Fibroblast of lung (primary cell): ENCODE results near the gene GRK1. TPM values are rescaled to one million over a fixed set of nuclear protein-coding genes. Genes with fewer than 3 reads are reported as not detected.

Source experiments
- DNase-seq, 2 donors: peaks; one replicate each; pipeline versions ENCODE4 v3.0.0 to v3.0.0-alpha.2; 2010; ENCODE audit warnings: low read depth in 2 of 2
- H2AFZ ChIP-seq: 2 replicates; pipeline ENCODE4 v1.5.1; 2012; ENCODE audit warnings: low read length, control low read depth, inconsistent platforms
- H3K27ac ChIP-seq: 2 replicates; pipeline ENCODE4 v1.5.1; 2011; ENCODE audit warnings: low read length, control low read depth; ENCODE audit not compliant: insufficient read depth
- H3K27me3 ChIP-seq: 2 replicates; pipeline ENCODE4 v1.5.1; 2011; ENCODE audit warnings: mild to moderate bottlenecking, low read length; ENCODE audit not compliant: control insufficient read depth, insufficient read depth
- H3K36me3 ChIP-seq: 2 replicates; pipeline ENCODE4 v1.5.1; 2011; ENCODE audit warnings: low read length; ENCODE audit not compliant: control insufficient read depth, insufficient read depth
- H3K4me1 ChIP-seq: 2 replicates; pipeline ENCODE4 v1.5.1; 2011; ENCODE audit warnings: low read length; ENCODE audit not compliant: control insufficient read depth, insufficient read depth; ENCODE audit errors: extremely low read depth
- H3K4me2 ChIP-seq: 2 replicates; pipeline ENCODE4 v1.5.1; 2011; ENCODE audit warnings: low read length, control low read depth; ENCODE audit not compliant: insufficient read depth; ENCODE audit errors: extremely low read depth
- H3K4me3 ChIP-seq, 4 experiments: fragments of 200-600 bp in 1 of 4; sonication (generic) in 1 of 4; replicated peaks in 1 of 4; 2 replicates each; pipeline ENCODE4 v1.5.1; 2011 to 2016; ENCODE audit warnings: low read length in 4 of 4, low read depth in 3 of 4, mild to moderate bottlenecking in 3 of 4, control low read depth in 2 of 4, inconsistent platforms in 1 of 4, mixed read lengths in 1 of 4; ENCODE audit not compliant: insufficient read depth in 1 of 4; ENCODE audit errors: control extremely low read depth in 1 of 4
- H3K79me2 ChIP-seq: 2 replicates; pipeline ENCODE4 v1.5.1; 2012; ENCODE audit warnings: mild to moderate bottlenecking, low read length, inconsistent platforms; ENCODE audit not compliant: control insufficient read depth, insufficient read depth
- H3K9ac ChIP-seq: 2 replicates; pipeline ENCODE4 v1.5.1; 2011; ENCODE audit warnings: mild to moderate bottlenecking, low read length, control low read depth; ENCODE audit not compliant: insufficient read depth
- H3K9me3 ChIP-seq: 2 replicates; pipeline ENCODE4 v1.5.1; 2012; ENCODE audit warnings: low read depth, low read length; ENCODE audit not compliant: control insufficient read depth, insufficient read depth
- H4K20me1 ChIP-seq: 2 replicates; pipeline ENCODE4 v1.5.1; 2011; ENCODE audit warnings: low read length; ENCODE audit not compliant: control insufficient read depth, insufficient read depth; ENCODE audit errors: extremely low read depth
- EZH2 ChIP-seq: IDR thresholded peaks from 2 replicates; pipeline ENCODE4 v1.5.1; 2012; ENCODE audit warnings: low read length, control low read depth, mild to moderate bottlenecking; ENCODE audit errors: missing control alignments
- polyA plus RNA-seq, 2 donors: library from polyadenylated mRNA; depleted of rRNA in 1 of 2; stranded (reverse) in 1 of 2; unstranded in 1 of 2; fragments of >200 nt; gene quantifications; 2 replicates each; pipeline ENCODE4 v1.2.1, GENCODE V29; 2011 to 2012; ENCODE audit warnings: missing spikeins in 1 of 2
- total RNA-seq: library from RNA; depleted of rRNA; stranded (reverse); fragments of >200 nt; gene quantifications from 2 replicates; pipeline ENCODE4 v1.2.1, GENCODE V29; 2014
- TF ChIP-seq, protein P1 (sequence below), 2 donors: IDR thresholded peaks in 1 of 2; conservative IDR thresholded peaks in 1 of 2; 1 replicate in 1 of 2; 2 replicates in 1 of 2; pipeline ENCODE4 v1.5.1; 2011 to 2012; ENCODE audit warnings: low read length in 2 of 2, control low read depth in 1 of 2, inconsistent platforms in 1 of 2, low read depth in 1 of 2, mild to moderate bottlenecking in 1 of 2

Gene GRK1
- total and polyA plus RNA-seq, 2 donors (not counting 1 experiment from before 2014, with no cell fraction given) = 0.17 TPM; not detected in 1

DNA sequence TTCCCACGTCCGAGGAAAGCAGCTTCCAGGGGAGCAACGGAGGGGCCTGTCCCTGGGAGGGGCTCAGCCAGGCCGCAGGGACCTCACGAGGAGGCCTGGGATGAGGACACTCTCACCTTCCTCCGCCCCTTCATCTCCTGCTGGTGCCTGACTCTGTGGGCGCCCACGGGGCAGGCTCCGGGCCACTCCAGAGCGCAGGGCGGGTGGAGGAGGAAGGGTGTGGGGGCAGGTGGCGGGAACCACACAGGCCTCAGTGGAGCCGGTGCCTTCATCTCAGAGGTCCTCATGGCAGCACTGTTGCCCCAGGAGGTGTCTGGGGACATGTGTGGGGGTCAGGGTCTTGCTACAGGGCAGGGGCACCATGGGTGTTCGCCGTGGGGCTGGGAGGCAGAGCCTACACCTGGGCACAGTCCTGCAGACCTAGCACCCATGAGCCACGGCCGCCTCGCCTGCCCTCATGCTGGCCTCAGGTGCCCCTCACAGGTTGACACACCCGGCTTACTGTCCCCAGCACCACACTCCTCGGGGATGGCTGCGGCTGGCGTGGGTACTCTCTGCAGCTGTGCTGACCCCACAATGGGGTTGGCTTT, 81.9 kb downstream of the GRK1 start:
- H2AFZ ChIP-seq = no peak overlapping the region
- no peak overlapping the region for H3K4me2 ChIP-seq
- no peaks in the 10 kb centered on the region for H3K4me1 ChIP-seq
- H3K4me3 ChIP-seq = no peak overlapping the region
- H3K9me3 ChIP-seq = peaks cover 2% of the 10 kb centered on the region
- no peak overlapping the region for H3K9ac ChIP-seq
- DNase-seq = no peak
- TF ChIP-seq, protein P1, sequence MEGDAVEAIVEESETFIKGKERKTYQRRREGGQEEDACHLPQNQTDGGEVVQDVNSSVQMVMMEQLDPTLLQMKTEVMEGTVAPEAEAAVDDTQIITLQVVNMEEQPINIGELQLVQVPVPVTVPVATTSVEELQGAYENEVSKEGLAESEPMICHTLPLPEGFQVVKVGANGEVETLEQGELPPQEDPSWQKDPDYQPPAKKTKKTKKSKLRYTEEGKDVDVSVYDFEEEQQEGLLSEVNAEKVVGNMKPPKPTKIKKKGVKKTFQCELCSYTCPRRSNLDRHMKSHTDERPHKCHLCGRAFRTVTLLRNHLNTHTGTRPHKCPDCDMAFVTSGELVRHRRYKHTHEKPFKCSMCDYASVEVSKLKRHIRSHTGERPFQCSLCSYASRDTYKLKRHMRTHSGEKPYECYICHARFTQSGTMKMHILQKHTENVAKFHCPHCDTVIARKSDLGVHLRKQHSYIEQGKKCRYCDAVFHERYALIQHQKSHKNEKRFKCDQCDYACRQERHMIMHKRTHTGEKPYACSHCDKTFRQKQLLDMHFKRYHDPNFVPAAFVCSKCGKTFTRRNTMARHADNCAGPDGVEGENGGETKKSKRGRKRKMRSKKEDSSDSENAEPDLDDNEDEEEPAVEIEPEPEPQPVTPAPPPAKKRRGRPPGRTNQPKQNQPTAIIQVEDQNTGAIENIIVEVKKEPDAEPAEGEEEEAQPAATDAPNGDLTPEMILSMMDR (conservative IDR thresholded peaks at IDR 0.05 in 1 of 2, IDR thresholded peaks at IDR 0.05 in 1 of 2; ENCODE audit: low read depth in 1 of 2, low read length in 2 of 2) = no peak
- no peak for TF ChIP-seq EZH2
- no peaks in the 10 kb centered on the region for H4K20me1 ChIP-seq
- no peaks in the 10 kb centered on the region for H3K79me2 ChIP-seq
- H3K27ac ChIP-seq = no peak overlapping the region
- no peaks in the 10 kb centered on the region for H3K27me3 ChIP-seq
- no peaks in the 10 kb centered on the region for H3K36me3 ChIP-seq

DNA sequence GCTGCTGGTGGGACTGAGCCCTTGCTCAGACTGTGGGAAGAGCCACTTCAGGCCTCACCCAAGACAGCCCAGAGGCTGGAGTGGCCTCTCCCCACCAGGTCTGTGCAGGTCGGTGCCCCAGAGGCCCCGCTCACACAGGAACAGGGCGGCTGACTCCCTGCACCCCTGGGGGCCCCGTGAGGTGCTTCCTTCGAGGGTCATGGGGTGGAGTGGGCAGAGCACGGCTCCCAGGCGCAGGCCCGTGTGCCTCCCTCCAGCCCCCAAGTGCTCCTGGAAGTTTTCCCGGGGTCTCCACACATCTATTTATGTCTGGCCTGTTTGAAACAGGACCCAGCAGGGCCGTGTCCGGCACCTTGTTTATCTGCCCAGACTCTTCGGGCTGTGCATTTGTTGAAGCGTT, 82.5 kb downstream of the GRK1 start:
- no peak for DNase-seq
- Histone ChIP-seq H3K27ac (no peak overlapping the region), H3K27me3 (no peaks in the 10 kb centered on the region), H2AFZ (no peak overlapping the region), H3K79me2 (no peaks in the 10 kb centered on the region), H3K4me1 (no peaks in the 10 kb centered on the region), H4K20me1 (no peaks in the 10 kb centered on the region), H3K9me3 (peaks cover 2% of the 10 kb centered on the region), H3K9ac (no peak overlapping the region), H3K4me3 (no peak overlapping the region), H3K36me3 (no peaks in the 10 kb centered on the region), H3K4me2 (no peak overlapping the region)
- TF ChIP-seq EZH2 = no peak
- TF ChIP-seq, protein P1 (conservative IDR thresholded peaks at IDR 0.05 in 1 of 2, IDR thresholded peaks at IDR 0.05 in 1 of 2; ENCODE audit: low read depth in 1 of 2, low read length in 2 of 2) = no peak

DNA sequence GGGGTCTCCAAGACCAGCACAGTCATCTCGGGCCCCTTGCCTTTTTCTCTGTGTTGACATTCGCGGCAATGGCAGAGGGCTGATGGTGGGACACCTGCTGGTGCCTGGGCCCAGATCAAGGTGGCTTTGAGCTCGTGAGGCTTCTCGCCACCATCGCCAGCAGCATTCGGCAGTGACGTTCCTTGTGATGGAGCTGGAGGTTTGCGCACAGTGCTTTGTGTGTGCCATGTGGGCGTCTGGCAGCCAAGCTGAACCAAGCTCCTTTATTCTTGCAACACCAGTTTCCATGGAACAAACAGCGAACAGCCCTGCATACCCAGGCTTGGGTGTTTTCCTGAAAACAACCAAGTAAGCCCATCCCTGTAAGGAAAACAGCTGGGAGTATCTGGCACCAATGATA, 82.9 kb downstream of the GRK1 start:
- Histone ChIP-seq H3K27me3 (no peaks in the 10 kb centered on the region), H3K9me3 (peaks cover 2% of the 10 kb centered on the region), H3K4me1 (no peaks in the 10 kb centered on the region), H3K36me3 (no peaks in the 10 kb centered on the region), H3K79me2 (no peaks in the 10 kb centered on the region), H3K4me2 (no peak overlapping the region), H3K27ac (no peak overlapping the region), H4K20me1 (no peaks in the 10 kb centered on the region), H3K4me3 (no peak overlapping the region), H2AFZ (no peak overlapping the region), H3K9ac (no peak overlapping the region)
- TF ChIP-seq, protein P1 (conservative IDR thresholded peaks at IDR 0.05 in 1 of 2, IDR thresholded peaks at IDR 0.05 in 1 of 2; ENCODE audit: low read depth in 1 of 2, low read length in 2 of 2) = no peak
- TF ChIP-seq EZH2 = no peak
- no peak for DNase-seq
